GM18868 (cell line): ENCODE data around the gene RTN4R.

Source experiments
- ATAC-seq: cut with Tn5 transposase; IDR thresholded peaks from one replicate; pipeline ENCODE4 v1.9.1; 2021; ENCODE audit warnings: mild to moderate bottlenecking, moderate library complexity; ENCODE audit not compliant: unreplicated experiment

The RTN4R gene

GRCh38 chr22:20231514-20232236 lies 36.4 kb downstream of the RTN4R start:
- no peak for ATAC-seq

DNA sequence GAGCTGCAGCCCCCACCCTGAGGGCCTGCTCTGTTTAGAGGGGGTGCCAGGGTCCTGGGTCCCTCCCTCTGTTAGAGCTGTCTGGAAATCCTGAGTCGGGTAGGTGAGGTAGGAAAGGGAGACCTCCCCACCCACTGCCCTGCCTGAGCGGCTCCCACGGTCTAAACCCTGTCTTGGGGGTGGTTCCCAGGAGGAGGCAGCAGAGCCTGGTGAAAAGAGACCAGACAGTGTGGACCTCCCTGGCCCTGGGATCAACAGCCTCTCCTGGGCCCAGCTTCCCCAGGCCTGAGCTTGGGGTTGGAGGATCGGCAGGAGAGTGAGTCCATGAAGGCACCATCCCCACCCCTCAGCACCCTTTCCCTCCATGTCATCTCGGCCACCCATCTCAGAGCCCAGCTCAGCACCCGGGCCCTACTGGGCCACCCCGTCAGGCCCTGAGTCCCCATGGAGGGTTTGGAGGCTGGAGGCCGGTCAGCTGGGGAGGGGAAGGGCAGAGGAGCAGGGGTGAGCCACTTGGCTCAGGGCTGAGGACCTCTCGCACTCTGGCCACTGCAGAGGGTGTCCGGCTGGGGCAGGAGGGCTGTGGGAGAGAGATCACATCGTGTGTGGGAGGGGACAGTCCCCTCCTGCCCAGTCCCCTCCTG lies 37.2 kb downstream of the RTN4R start:
- ATAC-seq = no peak

GRCh38 chr22:20229916-20230775 lies 38.0 kb downstream of the RTN4R start:
- ATAC-seq = no peak

GRCh38 chr22:20228939-20229272 lies 39.2 kb downstream of the RTN4R start:
- ATAC-seq = no peak

- no peak for ATAC-seq
Observed at GRCh38 chr22:20228055-20228938, 39.8 kb downstream of the RTN4R start.

GRCh38 chr22:20227363-20227762 lies 40.8 kb downstream of the RTN4R start:
- no peak for ATAC-seq

- no peak for ATAC-seq
Observed at GRCh38 chr22:20226760-20227350, 41.3 kb downstream of the RTN4R start.

- ATAC-seq = no peak
Observed at GRCh38 chr22:20226077-20226716, 41.9 kb downstream of the RTN4R start.

DNA sequence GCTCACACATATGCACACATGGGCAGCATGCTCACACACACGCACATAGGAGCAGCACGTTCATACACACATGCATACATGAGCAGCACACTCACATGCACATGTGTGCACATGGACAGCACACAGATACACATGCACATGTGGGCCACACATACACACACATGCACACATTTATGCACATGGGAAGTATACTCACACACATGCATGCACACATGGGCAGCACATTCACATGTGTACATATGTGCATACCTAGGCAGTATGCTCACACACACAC lies 42.5 kb downstream of the RTN4R start:
- no peak for ATAC-seq

GRCh38 chr22:20224917-20225692 lies 43.0 kb downstream of the RTN4R start:
- no peak for ATAC-seq

- no peak for ATAC-seq
Observed at GRCh38 chr22:20224256-20224626, 43.9 kb downstream of the RTN4R start.

DNA sequence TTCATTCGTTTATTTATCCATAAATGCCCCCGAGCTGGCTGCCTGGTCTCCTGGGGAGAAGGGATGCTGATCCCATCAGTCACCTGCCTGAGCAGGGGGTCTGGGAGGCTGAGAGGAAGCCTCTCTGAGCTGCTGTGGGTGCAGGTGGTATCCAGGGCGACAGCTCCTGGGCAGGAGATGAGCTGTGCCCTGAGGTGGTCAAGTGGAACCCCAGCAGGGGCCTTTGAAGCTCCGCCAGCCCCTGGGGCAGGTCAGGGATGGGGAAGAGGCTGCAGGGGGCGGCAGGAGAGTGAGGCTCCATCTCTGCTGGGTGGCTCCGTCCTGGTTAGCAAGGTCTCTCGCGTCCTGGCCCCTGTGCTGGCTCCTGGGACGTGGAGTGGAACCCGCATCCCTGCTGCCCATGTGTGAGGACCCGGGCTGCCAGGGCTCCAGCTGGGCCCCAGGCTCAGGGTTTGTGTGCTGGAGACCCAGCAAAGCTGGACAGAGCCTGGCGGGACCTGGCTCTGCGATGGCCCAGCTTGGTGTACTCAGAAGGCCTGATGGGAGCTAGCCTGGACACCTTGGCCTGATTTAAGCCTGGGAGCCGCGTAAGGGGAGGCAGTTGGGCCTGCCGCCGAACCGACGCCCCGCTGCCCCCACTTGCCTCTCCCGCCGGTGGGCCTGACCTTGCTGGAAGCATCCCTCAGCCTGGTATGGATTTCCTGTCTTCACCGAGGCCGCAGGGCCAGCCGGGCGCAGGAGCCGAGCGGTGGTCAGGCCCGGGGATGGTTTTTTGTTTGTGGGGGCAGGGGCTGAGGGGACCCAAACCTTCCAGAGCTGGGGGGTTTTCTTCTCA lies 44.5 kb downstream of the RTN4R start:
- ATAC-seq = no peak

GRCh38 chr22:20222764-20223420 lies 45.2 kb downstream of the RTN4R start:
- no peak for ATAC-seq

DNA sequence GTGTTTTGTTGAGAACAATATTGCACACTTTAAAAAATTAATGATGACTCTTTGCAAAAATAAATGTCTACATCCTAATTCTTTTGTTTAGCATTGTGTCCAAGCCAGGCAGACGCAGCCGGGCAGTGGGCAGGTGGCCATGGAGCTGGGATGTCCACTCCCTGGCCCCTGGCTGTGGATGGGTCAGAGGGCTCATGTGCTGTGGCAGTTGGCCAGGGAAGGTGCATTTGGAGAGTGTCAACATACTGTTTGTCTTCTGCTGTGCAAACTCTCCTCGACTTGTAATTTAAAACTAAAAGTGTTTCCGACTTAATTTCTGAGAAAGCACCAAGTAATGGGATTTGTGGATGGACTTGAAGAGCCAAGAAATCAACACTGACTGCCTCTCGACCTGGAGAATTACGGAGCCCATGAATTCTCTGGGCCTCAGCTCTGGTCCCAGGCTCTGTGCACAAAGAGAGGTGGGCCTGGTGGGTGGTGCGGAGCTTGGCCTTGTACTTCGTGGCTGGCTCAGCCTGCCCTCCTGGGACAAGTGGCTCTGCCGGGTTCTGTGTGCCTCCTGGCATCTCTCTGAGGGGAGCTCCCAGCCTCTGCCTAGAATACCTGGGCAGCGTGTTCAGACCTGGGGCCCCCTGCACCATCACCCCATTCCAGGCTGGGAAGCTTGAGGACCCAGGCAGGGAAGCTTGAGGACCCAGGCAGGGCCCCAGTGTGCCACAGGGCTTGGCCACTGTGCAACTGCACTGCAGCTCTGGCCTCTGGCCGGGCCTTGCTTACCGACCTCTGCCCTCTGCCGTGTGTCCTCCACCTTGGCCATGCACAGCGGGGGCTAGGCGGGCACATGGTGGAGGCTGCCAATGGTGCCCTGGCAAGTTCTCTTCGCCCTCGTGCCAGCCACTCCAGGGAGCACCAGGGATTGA lies 46.4 kb downstream of the RTN4R start:
- ATAC-seq = no peak

DNA sequence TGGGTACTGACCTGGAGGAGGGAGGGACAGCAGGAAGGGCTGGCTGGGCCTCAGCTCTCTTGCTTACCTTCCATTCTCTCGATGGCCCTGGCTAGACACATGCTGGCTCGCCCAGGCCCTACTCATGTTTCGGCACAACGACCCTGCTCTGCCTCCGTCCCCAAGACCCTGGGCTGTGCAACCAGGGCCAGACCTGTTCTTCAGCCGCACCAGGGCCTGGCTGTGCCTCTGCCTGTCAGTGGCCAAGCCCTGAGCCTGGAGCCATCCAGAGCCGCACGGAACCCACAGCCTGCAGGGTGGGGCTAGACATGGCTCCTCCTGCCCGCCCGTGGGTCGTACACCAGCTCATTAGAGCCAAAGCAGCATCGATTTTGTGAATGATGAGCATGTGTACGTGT lies 47.5 kb downstream of the RTN4R start:
- no peak for ATAC-seq

GRCh38 chr22:20219667-20220628 lies 48.2 kb downstream of the RTN4R start:
- no peak for ATAC-seq
